GM21786 (cell line): Measurements from ENCODE around the gene HMGCS1.
"Not testable (repeated sequence)": the region's sequence is repeated elsewhere in the genome, so short reads cannot be mapped to it uniquely, and the experiment has no call there.

Experiments used
- ATAC-seq: cut with Tn5 transposase; IDR thresholded peaks from one replicate; pipeline ENCODE4 v1.9.1; 2021; ENCODE audit not compliant: unreplicated experiment

HMGCS1 gene

DNA sequence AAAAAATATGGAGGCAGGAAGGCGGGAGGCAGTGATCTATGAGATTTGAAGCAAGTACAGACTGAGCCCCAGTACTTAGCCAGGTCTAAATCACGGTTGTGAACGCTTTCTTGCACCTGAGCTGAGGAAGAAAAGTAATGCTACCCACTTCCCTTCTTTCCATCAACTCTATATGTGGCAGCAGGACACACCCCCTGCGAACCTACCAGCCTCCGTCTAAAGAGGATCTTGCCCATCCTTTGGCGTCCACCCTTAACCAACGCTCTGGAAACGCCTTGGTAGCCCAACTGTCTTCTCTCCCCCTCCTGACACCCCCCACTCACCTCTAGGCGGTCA is 545 bp downstream of the HMGCS1 start:
- peak; percentile 4 for ATAC-seq

DNA sequence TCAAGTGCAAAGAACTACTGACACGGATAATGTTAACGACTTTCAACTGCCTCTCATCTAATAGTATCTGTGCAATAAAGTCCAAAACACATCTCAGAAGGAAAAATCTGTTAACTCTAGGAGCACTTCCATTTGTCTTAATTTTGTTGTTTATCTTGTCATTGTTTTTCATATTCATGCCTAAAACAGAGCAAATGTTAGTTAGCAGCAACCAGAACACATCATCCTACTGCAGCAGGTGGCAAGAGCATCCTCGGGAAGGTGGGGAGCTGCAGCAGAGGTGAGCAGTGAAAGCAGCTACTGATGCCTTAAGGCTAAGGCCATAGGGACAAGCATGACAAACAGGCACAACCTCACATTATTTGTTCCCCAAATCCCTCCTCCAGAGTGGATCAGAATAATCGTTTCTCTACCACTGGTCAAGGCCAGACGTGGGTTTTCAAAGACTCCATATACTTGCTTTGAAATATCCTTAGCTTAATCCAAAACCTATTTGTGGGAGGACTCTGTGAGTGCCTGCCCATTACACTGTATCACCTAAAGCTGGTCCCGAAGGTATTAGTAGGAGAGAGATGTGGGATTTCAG is 1.0 kb downstream of the HMGCS1 start:
- ATAC-seq, result no peak

DNA sequence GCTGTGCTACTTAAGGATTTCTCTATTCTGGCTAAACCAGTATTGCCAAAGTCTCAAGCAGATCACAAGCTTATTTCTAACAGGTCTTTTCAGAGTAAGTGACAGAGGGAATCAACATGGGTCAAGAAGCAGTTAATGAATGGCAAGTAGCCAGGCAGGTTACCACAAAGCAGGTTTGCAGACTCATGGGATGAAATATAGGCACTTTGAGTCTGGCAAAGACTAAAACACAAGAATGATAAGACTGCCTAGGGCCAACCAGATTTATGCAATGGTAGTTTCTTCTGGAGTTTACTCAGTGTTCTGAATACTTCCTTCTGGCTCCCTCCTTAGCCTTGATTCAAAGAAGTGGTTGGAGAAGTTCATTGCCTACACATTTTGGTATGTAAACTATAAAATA is 3.6 kb downstream of the HMGCS1 start:
- no peak for ATAC-seq

DNA sequence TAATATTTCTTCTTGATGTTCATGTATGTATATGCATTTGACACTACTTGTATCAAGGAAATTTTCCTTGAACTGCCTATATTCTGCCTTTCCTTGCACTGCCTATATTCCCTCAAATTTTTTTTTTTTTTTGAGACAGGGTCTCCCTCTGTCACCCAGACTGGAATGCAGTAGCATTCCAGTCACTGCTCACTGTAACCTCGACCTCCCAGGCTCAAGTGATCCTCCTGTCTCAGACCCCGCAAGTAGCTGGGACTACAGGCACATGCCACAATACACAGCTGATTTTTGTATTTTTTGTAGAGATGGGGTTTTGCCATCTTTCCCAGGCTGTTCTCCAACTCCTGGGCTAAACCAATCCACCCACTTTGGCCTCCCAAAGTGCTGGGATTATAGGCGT is 4.1 kb downstream of the HMGCS1 start:
- no peak for ATAC-seq

DNA sequence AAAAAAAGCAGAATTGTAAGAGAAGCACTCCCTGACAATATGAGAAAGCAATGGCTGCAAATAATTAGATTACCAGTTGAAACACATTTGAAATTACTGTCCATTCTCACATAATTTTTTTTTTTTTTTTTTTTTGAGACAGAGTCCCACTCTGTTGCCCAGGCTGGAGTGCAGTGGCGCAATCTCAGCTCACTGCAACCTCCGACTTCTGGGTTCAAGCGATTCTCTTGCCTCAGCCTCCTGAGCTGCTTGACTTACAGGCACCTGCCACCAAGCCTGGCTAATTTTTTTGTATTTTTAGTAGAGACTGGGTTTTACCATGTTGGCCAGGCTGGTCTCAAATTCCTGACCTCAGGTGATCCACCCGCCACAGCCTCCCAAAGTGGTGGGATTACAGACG is 6.3 kb downstream of the HMGCS1 start:
- not testable (repeated sequence) for ATAC-seq

DNA sequence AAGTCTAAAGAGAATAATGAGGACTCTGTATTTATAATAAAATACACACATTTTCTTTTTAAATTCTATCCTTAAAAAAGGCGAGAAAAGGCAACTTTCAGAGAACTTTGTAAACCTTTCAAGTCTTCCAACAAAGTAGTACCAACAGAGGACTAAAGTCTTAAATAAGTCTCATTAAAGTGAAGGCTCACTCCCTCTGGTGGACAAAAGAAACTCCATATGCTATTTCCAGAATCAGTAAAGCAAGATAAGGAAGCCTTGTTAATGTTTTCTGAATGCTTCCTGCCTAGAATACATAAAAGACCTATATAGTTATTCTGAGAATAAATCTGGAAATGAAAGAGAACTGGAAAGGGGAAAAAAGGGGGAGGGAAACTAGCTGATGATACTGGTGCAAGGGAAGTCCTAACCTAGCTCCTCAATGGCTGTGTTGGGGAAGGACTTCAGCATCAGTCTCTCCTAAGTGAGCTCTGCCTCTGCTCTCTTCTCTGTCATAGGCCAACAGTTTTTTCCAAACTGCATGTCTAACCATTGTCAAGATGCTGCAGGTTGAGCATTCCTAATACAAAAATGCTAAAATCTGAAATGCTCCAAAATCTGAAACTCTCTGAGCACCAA is 7.2 kb downstream of the HMGCS1 start:
- peak; percentile 52 for ATAC-seq

DNA sequence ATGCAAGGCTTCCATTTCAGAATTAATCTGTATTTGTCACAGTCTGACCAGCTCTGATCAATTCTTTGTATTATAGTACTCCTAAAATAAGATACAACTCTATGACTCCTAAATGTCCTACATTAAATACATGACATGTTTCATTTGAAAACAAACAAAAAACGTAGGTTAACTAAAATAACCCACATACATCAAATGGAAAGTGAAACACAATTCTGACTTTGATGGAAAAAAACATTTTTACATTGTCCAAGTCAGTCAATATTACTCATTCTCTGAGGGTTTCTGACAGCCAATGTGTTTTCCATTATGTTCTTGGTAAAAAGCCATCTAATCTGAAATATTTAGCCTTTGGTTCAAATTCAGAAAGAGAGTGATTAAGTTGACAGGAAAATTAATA is 8.7 kb downstream of the HMGCS1 start:
- ATAC-seq, result no peak

DNA sequence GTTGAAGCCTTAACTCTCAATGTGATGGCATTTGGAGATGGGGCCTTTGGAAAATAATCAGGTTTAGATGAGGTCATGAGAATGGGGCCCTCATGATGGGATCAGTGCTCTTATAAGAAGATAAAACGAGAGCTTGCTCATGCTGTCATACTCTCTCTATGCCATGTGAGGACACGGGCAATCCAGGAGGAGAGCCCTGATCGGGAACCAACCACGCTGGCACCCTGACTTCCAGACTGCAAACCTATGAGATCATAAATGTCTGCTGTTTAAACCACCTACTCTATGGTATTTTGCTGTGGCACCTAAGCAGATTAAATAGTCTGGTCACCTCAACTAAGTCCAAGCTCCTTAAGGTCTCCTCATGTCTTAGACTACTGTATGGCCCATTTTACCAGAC is 10.0 kb downstream of the HMGCS1 start:
- ATAC-seq, result no peak

DNA sequence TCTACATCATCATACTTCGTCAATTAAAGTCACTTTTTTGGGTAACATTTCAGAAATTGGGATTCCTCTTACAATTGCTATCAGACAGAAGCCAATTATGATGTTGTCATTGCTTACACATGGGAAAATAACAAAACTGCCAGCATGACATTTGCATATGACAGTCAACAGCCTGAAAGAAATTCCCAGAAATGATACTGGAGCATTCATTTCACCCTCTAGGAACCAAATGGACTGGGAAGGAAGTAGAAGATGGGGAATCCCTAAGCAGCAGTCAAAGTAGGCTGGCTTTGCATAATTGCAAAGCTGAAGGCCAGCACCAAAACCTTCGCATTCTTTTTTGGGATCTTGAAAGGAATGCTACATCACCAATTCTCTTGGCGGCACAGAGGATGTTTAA is 10.7 kb downstream of the HMGCS1 start:
- ATAC-seq, result no peak

DNA sequence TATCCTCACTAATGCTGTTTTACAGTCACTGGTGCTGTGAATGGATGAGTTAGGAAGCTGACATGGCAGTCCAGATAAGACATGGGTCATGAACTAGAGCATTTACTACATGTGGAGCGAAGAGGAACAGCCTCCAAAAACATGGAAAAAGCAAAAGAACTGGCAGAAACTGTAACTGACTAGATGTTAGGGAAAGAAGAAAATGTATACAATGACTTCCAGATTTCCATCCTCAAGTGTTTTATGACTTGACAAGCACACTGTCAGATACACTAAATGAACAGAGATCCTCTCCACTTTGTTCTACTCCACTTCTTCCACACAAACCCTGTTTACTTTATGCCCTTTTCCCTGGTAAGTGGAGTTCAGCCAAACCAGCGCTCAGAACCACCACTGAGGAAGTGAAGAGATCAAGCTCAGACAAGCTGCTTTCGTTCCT is 11.5 kb downstream of the HMGCS1 start:
- no peak for ATAC-seq

DNA sequence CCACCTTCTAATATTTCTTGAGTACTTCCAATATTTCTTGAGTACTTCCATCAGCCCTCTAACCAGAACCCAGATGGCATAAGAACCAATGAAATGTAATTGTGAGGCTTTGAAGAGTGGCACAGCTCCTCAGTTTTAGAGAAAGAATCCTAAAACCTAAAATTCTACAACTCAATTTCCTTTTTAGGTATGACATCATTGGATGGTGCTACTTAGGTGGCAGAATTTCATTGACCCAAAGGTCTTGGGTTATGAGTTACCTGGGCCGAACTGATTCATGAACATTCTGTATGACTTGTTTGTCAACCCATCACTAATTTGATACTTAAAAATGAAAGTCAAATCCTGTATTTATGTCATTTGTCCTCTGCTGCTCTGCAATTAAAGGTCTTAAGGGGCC is 13.1 kb downstream of the HMGCS1 start:
- ATAC-seq, result no peak

DNA sequence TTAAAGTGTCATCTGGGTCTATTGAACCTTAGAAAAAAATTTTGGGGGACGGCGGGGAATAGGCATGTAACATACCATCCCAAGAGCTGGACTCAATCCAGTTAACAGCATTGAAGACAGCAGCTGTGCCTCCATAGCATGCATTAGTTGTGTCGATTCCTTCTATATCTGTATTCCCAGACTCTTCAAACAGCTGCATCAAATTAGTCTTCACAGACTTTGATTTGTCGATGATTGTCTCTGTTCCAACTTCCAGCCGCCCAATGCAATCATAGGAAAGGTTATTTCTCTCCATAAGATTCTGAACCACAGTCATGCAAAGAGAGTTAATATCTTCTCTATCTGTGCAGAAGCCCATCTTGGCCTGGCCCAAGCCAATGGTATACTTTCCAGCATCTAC is 14.8 kb downstream of the HMGCS1 start:
- no peak for ATAC-seq

DNA sequence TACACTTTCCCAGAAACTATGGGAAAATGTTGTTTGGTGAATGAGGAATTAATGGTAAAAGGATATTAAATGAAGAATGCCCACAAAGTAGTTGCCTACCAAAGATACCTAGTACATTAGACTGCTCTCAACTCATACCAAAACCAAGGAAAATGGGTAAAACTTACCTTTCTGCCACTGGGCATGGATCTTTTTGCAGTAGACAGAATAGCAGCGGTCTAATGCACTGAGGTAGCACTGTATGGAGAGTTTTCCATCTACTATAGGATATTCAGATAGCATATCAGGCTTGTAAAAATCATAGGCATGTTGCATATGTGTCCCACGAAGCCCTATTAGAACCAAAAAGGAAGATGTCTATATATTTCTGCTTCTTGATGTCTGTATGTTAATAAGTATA is 16.4 kb downstream of the HMGCS1 start:
- ATAC-seq, result no peak

DNA sequence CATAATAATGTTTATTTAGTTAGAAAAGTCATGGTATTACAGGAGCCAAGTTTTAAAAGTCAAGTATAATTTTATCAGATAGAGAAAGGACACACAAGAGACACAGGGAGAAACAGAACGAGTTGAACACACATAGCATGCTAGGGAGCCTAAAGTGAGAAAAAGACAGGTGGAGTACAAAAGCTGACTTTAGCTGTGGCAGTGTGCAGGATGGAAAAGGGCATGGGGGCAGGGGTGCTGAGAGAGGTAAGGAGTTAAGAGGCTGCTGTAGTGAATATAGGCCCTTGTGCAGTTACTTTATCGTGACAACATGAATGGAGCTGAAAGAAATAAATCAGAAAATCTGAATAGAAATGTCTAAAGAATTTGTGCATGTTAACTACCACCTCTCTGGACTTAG is 18.0 kb downstream of the HMGCS1 start:
- ATAC-seq, result no peak

DNA sequence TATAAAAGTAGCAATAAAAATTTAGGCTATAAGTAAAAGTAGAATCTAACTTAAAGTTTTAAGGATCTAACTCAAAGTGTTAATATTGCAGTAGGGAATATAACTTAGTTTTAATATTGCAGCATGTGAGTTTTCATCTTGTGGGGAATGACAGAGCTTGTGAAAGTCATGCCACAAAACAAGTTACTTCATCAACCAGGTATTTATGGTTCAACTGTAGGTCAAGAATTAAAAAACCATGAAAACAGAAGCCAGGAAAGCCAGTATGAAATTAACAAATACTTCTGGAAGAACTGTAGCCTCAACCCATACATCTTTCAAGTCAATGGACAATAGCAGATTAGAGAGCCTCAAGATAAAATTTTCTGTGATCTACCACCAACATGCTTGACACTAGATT is 19.0 kb downstream of the HMGCS1 start:
- no peak for ATAC-seq

DNA sequence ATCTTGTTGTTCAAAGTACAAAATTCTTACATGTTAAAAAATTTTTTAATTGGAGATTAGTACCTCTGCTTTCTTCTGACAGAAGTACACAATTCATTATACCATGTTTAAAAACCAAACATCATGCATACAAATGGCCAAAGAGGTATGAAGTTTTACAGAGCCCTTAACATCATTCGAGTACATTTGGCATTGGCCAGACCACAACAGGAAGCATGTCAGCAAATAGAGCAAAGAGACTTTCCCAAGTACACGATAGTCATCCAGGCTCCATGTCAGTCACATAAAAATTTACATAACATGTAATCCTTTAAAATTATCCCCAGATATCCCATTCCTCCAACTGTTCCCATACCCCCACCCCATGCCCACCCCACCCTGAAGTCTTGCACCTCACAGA is 22.5 kb downstream of the HMGCS1 start:
- no peak for ATAC-seq

DNA sequence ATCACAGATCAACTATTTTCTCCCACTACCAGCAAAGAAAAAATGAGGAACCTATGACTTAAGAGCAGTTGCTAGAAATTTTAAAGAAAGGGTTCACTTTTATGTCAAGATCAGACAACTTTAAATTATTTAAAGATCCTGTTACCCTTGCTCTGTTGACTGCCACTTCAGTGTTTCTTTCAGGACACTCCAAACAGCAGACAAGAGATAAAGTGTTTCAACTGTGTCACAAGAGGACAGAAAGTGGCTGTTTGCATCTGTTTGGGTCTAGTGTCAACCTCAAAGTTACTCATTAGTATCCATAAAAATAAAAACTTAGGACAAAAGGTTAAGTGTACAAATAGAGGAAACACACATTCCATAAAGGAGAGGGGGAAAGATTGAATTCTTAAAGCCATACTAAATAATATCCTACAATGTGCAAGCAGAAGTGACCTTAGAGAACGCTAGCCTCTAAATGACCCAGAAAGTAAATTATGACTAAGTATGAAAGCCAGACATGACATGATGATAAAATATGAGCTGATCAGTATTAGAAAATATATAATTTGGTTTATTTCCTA is 24.9 kb downstream of the HMGCS1 start:
- no peak for ATAC-seq

DNA sequence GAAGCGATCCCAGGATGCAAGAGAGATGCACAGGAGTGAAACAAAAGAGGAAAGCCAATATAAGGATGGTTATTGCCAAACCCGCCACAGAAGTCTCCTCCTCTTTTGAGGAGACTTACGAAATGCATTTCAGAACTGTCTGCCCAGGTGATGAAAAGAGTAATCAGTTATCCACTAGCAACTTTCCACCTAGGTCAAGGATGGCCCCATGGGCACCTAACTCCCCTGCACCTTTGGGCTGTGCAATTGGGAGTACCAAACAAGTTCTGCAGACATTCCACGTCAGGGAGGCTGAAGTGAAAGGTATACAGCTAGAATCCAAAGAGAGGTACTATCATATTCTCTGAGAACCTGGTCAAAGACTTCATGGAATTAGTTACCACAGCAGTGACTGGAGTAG is 25.7 kb downstream of the HMGCS1 start:
- ATAC-seq, result no peak

DNA sequence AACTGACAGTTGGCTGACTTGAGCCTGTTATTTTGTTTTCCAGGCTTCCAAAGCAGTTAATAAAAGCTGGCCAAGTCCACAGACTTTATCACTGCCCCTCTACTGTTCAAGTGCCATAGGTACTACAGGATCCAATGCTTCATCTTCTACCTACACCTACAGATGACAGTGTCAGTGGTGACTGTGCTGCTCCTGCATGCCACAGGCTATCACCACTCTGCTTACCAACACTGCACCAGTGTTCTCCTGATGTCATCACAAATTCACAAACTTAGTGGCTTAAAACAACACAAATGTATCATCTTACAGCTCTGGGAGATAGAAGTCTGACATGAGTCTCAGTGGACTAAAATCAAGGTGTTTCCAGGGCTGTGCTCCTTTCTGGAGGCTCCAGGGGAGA is 26.6 kb downstream of the HMGCS1 start:
- ATAC-seq, result no peak

DNA sequence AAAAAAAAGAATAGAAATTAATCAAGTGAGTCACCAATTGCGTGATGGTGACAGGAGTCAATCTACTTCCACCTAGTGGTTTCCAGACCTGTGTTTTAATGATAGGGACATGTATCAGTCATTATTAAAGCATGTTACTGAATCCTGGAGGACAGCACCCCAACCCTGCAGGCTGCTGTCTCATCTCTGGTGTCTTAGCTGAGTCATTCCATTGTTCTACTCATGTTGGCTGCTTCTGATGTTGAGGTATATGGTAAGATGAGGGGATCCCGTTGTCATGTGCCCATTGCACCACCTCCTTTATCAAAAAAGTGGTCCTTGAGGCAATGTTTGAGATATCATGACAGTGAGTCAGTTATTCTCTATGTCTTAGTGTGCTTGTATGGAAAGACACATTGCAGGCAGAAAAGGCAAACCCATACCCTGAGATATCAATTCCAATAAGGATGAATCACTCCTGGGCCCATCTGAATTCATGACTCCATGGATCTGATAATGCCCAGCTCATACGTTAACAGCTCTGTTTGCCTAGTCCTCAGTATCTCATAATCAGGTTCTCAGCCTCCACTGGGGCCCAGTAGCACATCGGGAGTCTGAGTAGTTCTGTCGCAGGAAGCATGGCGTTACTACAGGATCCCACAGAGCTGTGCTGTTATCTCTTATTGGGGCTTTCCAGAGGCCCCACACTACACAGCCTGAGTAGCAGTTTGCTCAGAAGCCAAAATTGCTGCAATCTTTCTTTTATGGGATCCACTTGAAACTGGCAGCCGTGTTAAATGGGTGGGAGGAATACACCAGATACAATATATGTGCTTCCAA is 31.2 kb downstream of the HMGCS1 start:
- ATAC-seq, result no peak

DNA sequence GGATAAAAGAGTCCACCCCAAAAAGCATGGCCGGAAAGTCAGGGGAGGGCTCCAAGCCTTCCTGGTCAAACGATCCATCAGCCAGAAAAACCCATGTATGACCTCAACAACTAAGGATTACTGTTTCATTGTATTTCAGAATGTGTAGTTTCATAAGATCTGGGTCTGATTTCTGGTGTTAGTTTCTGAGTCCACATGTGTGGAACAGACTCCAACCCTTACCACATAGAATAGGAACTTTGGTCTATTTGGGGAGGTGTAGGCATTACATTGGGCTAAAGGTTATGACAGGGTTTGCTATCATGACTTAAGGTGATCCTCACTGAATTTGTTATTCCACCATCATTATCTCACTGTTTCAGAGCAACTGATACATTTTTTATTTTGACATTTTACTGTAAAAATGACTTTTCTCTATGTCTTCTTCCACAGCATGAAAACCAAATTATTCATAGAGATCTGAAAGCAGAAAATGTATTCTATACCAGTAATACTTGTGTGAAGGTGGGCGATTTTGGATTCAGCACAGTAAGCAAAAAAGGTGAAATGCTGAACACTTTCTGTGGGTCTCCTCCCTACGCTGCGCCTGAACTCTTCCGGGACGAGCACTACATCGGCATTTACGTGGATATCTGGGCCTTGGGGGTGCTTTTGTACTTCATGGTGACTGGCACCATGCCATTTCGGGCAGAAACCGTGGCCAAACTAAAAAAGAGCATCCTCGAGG is 33.5 kb downstream of the HMGCS1 start:
- no peak for ATAC-seq

DNA sequence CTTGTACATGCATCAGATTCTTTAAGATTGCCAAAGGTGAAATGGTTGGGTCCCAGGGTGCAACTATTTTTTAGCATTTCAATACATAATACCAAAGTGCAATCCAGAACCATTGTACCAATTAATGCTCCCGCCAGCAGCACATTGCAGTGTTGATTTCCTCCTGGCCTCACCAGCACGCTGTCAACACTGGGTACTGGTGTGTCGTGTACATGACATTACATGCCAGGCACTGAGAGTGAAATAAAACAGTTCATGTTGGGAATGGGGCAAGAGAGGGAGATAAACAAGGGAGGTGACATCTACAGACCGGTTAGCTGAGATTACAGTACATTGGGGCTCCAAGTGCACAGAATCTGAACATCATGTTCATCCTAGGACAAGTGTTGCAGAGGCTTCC is 37.8 kb downstream of the HMGCS1 start:
- no peak for ATAC-seq
